HG03354 (cell line): ENCODE measurements around the gene PIBF1.
"Not testable (repeated sequence)": the region's sequence is repeated elsewhere in the genome, so short reads cannot be mapped to it uniquely, and the experiment has no call there.

Experiments
- ATAC-seq: cut with Tn5 transposase; IDR thresholded peaks from one replicate; pipeline ENCODE4 v1.9.1; 2021; ENCODE audit warnings: mild to moderate bottlenecking; ENCODE audit not compliant: unreplicated experiment, poor library complexity, severe bottlenecking

Gene PIBF1

DNA sequence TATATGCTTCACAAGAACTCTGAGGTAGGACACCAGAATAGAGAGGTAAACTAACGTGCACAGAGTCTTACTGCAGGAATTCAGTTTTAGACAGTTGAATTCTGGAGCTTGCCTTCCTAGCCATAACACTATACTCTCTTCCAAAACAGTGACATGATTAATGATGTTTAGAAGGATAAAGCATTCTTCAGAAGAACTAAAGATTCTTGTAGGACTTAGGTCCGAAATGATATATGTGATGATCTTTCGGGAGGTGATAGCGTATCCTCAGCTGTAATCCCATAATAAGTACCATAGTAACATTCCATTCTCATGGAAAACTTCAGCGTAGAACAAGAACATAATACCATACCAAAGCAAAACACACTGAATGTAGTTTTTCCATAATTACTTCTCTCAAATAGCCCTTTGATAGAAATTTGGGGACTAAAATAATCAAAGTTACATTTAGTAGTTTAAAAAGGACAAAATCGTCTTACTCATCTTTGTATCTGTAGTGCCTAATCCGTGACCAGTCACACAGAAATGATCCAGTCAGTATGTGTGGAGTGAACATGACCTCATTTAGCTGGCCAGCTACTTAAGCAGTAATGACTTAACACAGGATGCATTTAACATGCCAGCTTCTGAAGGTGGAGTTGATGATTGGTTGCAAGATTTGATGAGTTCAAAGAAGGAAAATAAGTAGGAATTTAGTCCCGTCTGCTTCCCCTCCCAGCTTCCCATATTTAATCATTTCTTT, 38.4 kb downstream of the PIBF1 start:
- no peak for ATAC-seq

GRCh38 chr13:72820898-72821279, 39.0 kb downstream of the PIBF1 start:
- no peak for ATAC-seq

- no peak for ATAC-seq
These were observed 41.1 kb downstream of the PIBF1 start for GRCh38 chr13:72823081-72823480.

DNA sequence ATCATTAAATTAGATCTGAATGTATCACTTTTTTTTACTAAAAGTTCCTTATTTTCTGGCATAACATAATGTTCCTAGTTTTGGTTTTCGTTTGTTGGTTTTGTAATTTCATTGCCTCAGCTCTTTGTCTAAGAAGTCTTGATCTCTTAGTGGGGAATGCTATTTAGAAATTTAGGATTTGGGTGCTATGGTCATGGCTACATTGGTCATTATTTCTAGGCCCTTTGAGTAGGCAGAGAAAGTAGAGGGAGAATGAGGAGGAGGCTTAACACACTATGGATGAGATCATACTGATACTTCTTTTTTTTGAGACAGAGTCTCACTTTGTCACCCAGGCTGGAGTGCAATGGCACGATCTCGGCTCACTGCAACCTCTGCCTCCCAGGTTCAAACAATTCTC, 41.8 kb downstream of the PIBF1 start:
- no peak for ATAC-seq

DNA sequence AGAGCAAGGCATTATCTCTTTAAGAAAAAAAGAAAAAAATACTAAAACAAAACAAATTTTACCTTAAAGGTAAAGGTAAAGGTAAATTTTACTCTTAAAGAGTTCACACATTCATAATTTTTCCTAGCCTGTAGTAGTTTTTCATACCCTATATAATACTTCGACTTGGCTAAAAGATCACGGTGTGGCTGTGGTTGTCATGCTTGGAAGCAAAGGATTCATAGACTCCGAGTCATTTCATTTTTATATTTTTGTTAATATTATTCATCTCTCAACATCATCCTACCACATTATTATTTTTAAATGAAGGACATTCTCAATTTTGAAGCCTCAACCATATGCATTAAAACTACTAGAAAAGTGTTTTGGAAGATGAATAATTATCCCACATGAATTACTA, 52.7 kb downstream of the PIBF1 start:
- ATAC-seq = no peak

- peak; percentile 98 for ATAC-seq
These were observed 58.0 kb downstream of the PIBF1 start for GRCh38 chr13:72839831-72840426.

DNA sequence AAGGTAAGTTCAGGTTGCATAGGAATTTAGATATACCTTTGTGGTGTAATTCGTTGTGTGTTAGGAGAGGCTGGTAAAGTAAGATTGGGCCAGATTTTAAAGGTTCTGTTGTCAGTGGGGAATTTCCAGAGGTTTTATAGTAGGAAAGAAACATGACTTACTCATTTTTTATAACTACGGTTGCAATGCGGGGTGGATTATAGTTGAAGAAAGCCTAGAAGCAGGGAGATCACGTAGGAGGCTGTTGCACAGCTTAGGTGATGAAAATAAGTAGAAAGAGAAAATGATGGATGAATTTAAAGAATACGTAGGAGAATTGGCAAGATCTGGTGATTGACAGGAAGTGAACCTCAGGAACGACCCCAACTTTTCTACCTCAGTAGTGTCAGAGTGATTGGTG, 61.1 kb downstream of the PIBF1 start:
- no peak for ATAC-seq

DNA sequence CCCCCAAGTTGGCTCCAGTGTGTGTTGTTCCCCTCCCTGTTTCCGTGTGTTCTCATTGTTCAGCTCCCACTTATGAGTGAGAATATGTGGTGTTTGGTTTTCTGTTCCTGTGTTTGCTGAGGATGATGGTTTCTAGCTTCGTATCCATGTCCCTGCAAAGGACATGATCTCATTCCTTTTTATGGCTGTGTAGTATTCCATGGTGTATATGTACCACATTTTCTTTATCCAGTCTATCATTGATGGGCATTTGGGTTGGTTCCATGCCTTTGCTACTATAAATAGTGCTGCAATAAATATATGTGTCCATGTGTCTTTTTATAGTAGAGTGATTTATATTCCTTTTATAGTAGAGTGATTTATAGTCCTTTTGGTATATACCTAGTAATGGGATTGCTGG, 63.2 kb downstream of the PIBF1 start:
- not testable (repeated sequence) for ATAC-seq

- no peak for ATAC-seq
These were observed 67.6 kb downstream of the PIBF1 start for GRCh38 chr13:72849571-72849970.

DNA sequence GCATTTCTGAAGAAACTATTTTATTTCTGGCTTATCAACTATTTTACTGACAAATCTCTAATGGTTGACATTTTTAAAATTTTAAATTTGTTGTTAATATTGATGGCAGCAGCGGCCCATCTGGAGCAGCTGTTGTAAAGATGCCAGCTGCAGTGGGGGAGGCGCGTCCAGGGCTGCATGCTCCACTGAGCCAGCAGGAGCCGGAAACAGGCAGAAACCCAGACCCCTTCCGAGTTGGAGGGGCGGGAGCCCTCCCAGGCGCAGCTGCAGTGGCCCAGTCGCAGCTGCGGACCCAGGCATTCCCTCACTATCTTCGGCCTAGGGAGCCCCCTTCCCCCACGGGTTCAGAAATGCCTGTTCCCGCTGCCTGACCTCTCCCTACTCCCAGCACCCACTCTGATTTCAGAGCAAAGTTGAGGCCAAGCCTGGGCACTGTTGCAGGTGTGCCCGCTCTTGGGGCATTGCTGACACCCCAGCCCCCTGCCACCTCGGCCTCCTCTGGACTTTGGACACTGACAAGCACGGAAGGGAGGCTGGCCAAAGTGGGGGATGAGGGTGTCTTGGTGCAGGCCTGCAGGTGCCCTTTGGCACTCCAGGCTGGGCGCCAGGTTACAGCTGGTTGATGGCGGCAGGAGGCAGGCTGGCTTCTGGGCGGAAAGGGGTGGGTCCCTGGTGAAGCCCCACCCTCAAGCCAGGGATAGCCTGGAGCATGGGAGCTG, 69.2 kb downstream of the PIBF1 start:
- ATAC-seq = no peak

GRCh38 chr13:72851678-72852014, 69.7 kb downstream of the PIBF1 start:
- ATAC-seq = no peak

DNA sequence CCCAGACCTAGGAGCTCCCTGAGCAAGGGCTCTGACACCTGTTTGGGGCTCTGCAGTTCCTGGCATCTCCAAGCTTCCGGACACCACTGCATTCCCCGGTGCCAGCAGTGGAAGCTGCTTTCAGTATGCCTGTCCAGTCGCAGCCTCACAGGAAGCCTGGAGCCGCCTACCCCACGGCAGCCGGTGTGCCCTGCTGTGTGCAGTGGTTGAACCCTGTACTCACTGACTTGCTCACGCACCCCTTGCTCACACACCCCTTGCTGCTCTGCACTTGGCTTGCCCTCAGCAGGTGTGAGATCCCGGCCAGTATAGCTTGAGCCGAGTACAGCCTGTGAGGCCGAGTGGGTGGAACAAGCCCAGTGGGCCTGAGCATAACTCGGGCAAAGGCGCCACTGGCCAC, 70.3 kb downstream of the PIBF1 start:
- no peak for ATAC-seq

DNA sequence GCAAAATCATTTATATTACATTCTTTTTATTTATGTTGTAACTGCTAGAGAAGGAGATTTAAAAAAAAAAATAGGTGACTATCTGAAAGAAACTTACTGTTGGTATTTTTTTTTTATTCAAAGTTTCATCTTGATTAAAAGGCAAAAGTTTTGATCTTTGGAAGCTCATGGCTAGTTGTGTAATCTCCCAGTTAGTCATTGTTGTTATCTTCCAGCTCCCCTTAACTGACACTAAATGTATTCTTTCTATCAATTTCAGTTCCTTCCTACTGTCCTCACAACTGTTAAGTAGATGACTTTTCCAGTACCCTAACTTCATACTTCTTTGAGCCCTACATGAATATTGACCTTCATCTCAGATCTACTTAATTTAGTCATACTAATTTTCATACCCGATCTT, 71.1 kb downstream of the PIBF1 start:
- ATAC-seq = no peak

GRCh38 chr13:72864142-72865011, 82.4 kb downstream of the PIBF1 start:
- ATAC-seq = peak; percentile 88

DNA sequence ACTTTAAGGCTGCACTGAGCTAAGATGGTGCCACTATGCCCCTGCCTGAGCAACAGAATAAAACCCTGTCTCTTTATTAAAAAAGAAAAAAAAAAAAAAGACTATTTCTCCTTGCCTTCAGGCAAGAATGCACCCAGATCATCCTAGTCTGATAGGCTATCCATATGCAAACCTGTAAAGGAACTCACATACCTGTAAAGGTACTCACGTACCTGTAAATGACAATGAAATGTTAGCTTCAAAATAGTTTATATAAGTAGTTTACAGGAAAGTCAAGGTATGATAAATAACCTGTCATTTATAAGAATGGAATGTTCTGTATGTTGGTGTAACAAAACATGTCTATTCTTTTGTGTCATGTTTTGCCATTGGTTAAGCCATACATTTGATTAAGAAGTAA, 86.3 kb downstream of the PIBF1 start:
- no peak for ATAC-seq

GRCh38 chr13:72875233-72875632, 93.3 kb downstream of the PIBF1 start:
- ATAC-seq = no peak

DNA sequence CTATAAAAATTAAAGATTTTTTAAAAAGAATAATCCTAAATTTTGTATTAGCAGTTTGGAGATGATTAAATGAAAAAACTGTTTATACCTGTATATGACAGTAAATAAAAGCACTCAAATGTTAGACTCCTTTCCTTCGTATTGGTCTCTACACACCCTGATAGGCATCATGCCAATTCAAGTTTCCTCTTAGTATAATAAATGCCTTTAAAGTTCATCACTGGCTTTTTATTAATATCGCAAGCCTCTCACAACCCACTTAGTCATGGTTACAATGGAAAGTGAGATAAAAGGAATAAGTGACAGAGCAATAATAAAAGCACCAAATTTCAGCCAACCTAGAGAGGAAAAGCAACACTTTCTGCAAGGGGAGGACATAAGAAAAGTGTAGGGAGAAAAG, 102.2 kb downstream of the PIBF1 start:
- no peak for ATAC-seq

- ATAC-seq = no peak
These were observed 104.5 kb downstream of the PIBF1 start for GRCh38 chr13:72886272-72887067.

- ATAC-seq = no peak
These were observed 107.6 kb downstream of the PIBF1 start for GRCh38 chr13:72889495-72889894.

DNA sequence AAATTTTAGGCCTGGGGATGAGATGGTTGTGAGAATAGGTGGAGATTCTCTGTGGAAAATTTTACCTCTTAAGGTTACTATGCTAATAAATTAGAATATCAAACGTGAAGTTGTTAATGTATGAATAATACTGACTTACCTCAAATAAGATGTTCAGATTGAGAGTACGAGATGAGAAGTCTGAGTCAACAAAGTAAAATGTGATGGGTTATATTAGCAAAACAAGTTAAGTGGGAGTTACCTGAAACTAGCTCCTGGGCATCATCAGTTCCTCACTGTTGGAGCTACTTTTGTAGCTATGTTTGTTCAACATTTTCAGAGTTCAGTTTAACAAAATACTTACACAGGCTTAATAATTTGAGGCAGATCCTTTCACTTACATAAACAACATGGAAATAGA, 108.6 kb downstream of the PIBF1 start:
- ATAC-seq = no peak
